ENCODE measurements around the gene FGFRL1.

Gene FGFRL1

GRCh38 chr4:965766-966134 lies 45.7 kb upstream of the FGFRL1 start:
- TF ChIP-seq CTCF (IDR thresholded peaks at IDR 0.05; ENCODE audit: low read depth, low read length): no peak
- H3K4me3 ChIP-seq (ENCODE audit: low read depth, low read length): no peak overlapping the region
- in situ Hi-C loops (cut with HindIII; ENCODE audit: low sequenced_read_pairs): no loop called here
- no peak for DNase-seq (ENCODE audit: low read depth, low spot score)

- in situ Hi-C loops (cut with HindIII; ENCODE audit: low sequenced_read_pairs): no loop called here
- H3K4me3 ChIP-seq (ENCODE audit: low read depth, low read length): no peak overlapping the region
- no peak for TF ChIP-seq CTCF (IDR thresholded peaks at IDR 0.05; ENCODE audit: low read depth, low read length)
- DNase-seq (ENCODE audit: low read depth, low spot score): no peak
Observed at GRCh38 chr4:966266-967112, 44.9 kb upstream of the FGFRL1 start.

GRCh38 chr4:967113-968104 lies 44.0 kb upstream of the FGFRL1 start:
- in situ Hi-C loops (cut with HindIII; ENCODE audit: low sequenced_read_pairs): no loop called here
- no peak overlapping the region for H3K4me3 ChIP-seq (ENCODE audit: low read depth, low read length)
- no peak for DNase-seq (ENCODE audit: low read depth, low spot score)
- no peak for TF ChIP-seq CTCF (IDR thresholded peaks at IDR 0.05; ENCODE audit: low read depth, low read length)

GRCh38 chr4:968221-968620 lies 43.2 kb upstream of the FGFRL1 start:
- no peak for TF ChIP-seq CTCF (IDR thresholded peaks at IDR 0.05; ENCODE audit: low read depth, low read length)
- in situ Hi-C loops (cut with HindIII; ENCODE audit: low sequenced_read_pairs): no loop called here
- no peak for DNase-seq (ENCODE audit: low read depth, low spot score)
- H3K4me3 ChIP-seq (ENCODE audit: low read depth, low read length): no peak overlapping the region

GRCh38 chr4:968621-969394 lies 42.6 kb upstream of the FGFRL1 start:
- no peak overlapping the region for H3K4me3 ChIP-seq (ENCODE audit: low read depth, low read length)
- no peak for DNase-seq (ENCODE audit: low read depth, low spot score)
- in situ Hi-C loops (cut with HindIII; ENCODE audit: low sequenced_read_pairs): no loop called here
- TF ChIP-seq CTCF (IDR thresholded peaks at IDR 0.05; ENCODE audit: low read depth, low read length): no peak

Measured in astrocyte of the spinal cord (primary cell).